PC-3 (cell line): ENCODE measurements around the gene SRRM5.

Experiments
- CTCF ChIP-seq: fragments of 300-600 bp; sonication (generic); conservative IDR thresholded peaks from 2 replicates; pipeline ENCODE4 v1.5.1; 2017; ENCODE audit warnings: antibody characterized with exemption, low read depth, mild to moderate bottlenecking, low read length
- EZH2 ChIP-seq: fragments of 300-600 bp; sonication (generic); IDR thresholded peaks from one replicate; pipeline ENCODE4 v1.6.1; 2017; ENCODE audit warnings: antibody characterized with exemption, mild to moderate bottlenecking, low read length; ENCODE audit not compliant: unreplicated experiment

- TF ChIP-seq CTCF (no peak), EZH2 (no peak)
Observed at GRCh38 chr19:43591904-43592772, 19.8 kb upstream of the SRRM5 start.
